GM12872 (cell line): ENCODE data around the gene VPS13D.

Source experiments
- CTCF ChIP-seq: IDR thresholded peaks from 3 replicates; pipeline ENCODE4 v1.5.1; 2011; ENCODE audit warnings: low read depth, mild to moderate bottlenecking, low read length, moderate library complexity; ENCODE audit not compliant: insufficient read depth

VPS13D gene, protein sequence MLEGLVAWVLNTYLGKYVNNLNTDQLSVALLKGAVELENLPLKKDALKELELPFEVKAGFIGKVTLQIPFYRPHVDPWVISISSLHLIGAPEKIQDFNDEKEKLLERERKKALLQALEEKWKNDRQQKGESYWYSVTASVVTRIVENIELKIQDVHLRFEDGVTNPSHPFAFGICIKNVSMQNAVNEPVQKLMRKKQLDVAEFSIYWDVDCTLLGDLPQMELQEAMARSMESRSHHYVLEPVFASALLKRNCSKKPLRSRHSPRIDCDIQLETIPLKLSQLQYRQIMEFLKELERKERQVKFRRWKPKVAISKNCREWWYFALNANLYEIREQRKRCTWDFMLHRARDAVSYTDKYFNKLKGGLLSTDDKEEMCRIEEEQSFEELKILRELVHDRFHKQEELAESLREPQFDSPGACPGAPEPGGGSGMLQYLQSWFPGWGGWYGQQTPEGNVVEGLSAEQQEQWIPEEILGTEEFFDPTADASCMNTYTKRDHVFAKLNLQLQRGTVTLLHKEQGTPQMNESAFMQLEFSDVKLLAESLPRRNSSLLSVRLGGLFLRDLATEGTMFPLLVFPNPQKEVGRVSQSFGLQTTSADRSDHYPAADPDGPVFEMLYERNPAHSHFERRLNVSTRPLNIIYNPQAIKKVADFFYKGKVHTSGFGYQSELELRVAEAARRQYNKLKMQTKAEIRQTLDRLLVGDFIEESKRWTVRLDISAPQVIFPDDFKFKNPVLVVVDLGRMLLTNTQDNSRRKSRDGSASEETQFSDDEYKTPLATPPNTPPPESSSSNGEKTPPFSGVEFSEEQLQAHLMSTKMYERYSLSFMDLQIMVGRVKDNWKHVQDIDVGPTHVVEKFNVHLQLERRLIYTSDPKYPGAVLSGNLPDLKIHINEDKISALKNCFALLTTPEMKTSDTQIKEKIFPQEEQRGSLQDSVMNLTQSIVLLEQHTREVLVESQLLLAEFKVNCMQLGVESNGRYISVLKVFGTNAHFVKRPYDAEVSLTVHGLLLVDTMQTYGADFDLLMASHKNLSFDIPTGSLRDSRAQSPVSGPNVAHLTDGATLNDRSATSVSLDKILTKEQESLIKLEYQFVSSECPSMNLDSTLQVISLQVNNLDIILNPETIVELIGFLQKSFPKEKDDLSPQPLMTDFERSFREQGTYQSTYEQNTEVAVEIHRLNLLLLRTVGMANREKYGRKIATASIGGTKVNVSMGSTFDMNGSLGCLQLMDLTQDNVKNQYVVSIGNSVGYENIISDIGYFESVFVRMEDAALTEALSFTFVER (N-terminal part only)

GRCh38 chr1:12229835-12230548 lies at the start of gene VPS13D:
Gene VPS13D (plus strand): TSS chr1:12230030. CDS start chr1:12234267, 4,237 bp downstream.
- peak; percentile 97 for TF ChIP-seq CTCF

- no peak for TF ChIP-seq CTCF
Measured at GRCh38 chr1:12180315-12180714, 49.5 kb upstream of the VPS13D start.

DNA sequence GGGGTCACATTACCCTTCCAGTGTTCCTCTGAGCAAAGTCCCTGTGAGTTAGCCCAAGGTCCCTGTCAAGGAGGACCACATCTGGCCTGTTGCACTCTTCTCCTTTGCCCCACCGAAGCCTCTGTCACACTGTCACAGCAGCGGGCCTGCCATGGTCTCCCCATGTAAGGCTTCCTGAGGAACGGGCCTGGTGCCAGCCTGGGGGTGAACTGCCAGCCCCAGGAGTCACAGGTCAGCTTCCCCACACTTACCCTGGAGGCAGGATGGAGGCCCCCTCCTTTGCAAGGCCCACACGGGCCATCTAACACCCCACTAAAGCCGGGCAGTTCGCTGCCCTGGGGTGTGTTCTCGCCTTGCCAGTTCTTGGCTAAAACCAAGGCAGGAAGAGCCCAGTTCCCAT lies 48.9 kb upstream of the VPS13D start:
- TF ChIP-seq CTCF, result no peak

DNA sequence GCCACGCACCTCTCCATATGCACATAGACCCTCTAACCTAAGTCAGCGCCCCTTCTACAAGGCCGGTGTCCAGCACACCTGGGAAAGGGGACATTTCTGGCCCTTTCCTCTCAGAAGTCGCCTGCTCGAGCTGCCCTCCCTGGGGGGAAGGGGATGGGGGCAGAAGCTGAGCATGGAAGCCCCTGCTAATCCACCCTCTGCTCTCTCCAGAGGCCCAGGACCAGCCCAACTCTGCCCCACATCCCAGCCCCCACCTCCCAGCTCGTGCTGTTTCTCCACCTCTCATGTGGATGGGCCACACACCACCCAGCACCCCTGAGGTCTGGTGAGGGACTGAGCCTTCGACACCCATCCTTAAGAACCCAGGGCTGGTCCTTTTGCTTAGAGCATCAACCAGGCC lies 48.3 kb upstream of the VPS13D start:
- no peak for TF ChIP-seq CTCF

- no peak for TF ChIP-seq CTCF
Measured at GRCh38 chr1:12182410-12182984, 47.3 kb upstream of the VPS13D start.

GRCh38 chr1:12183095-12183794 lies 46.6 kb upstream of the VPS13D start:
- no peak for TF ChIP-seq CTCF
